ENCODE results near the gene FBXL7.

DNA sequence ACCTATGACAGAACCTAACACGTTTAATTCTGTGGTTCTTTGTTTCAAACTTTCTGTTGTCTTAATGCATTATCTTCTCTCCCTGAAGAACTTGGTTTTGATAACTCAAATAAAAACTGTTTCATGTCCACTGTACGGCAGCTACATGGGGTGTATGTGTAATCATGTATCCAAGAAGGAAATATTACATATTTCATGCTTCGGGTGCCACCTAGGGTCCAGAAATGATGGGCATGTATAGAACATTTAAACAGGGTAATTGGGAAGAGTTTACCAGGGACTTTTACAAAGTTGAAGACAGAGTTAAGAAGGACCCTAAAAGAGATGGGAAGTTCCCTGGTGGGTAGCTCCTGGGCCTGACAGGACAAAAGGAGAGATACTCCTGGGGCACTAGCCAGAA, 291.3 kb downstream of the FBXL7 start:
- TF ChIP-seq, protein P1, sequence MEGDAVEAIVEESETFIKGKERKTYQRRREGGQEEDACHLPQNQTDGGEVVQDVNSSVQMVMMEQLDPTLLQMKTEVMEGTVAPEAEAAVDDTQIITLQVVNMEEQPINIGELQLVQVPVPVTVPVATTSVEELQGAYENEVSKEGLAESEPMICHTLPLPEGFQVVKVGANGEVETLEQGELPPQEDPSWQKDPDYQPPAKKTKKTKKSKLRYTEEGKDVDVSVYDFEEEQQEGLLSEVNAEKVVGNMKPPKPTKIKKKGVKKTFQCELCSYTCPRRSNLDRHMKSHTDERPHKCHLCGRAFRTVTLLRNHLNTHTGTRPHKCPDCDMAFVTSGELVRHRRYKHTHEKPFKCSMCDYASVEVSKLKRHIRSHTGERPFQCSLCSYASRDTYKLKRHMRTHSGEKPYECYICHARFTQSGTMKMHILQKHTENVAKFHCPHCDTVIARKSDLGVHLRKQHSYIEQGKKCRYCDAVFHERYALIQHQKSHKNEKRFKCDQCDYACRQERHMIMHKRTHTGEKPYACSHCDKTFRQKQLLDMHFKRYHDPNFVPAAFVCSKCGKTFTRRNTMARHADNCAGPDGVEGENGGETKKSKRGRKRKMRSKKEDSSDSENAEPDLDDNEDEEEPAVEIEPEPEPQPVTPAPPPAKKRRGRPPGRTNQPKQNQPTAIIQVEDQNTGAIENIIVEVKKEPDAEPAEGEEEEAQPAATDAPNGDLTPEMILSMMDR (conservative IDR thresholded peaks at IDR 0.05), result 0 out of 2 replicates have a peak, but pooled peaks have one; percentile 29
- no peak for TF ChIP-seq EZH2 (IDR thresholded peaks at IDR 0.05; ENCODE audit: low read depth)
